ENCODE measurements around the gene ARHGDIG. TPM values are rescaled to one million over a fixed set of nuclear protein-coding genes. Genes with fewer than 3 reads are reported as not detected.

ARHGDIG gene
- total and polyA plus RNA-seq, 9 of the 15 experiments (the other 6 are each of a cell fraction or from before 2014, with no cell fraction given): 0.36 to 2.5 (median 0.64) TPM; not detected in 2

DNA sequence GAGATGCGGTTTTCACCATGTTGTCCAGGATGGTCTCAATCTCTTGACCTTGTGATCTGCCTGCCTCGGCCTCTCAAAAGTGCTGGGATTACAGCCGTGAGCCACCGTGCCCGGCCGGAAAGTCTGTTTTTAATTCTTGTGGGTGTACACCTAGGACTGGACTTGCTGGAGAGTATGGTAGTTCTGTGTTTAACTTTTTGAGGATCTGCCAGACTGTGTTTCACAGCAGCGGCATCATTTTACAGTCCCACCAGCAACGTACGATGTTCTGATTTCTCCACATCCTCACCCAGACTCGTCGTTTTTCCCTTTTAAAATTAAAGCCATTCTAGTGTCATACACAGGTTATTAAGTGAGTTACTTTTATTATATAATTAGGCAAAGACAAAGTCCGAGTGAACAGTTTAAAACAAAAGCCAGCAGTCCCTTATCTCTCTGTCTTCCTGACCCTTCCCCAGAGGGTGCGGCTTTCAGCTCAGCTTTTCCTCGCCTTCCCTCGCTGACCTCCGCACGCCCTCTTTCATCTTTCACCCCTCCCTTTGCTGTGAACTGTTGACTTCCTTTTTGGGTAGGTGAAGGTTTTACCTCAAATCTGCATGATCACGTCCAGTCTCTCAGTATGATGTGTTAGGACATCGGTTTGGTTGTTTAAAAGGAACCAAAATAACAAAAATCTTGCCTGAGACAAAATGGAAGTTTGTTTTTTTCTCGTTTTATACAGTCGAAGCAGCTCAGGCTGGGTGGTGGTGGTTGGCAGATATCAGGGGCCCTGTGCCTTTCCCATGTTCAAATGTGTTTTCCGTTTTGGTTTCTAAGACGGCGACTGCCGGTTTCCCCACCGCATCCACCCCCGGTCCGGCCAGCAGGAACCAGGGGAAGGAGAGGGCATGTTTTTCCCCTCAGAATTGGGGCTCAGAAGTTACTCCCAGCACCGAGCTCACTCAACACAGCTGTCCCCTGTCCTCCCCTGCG lies 27.7 kb upstream of the ARHGDIG start (continued):
- TF ChIP-seq, protein P1, sequence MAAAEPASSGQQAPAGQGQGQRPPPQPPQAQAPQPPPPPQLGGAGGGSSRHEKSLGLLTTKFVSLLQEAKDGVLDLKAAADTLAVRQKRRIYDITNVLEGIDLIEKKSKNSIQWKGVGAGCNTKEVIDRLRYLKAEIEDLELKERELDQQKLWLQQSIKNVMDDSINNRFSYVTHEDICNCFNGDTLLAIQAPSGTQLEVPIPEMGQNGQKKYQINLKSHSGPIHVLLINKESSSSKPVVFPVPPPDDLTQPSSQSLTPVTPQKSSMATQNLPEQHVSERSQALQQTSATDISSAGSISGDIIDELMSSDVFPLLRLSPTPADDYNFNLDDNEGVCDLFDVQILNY (CRISPR knock-in tag; IDR thresholded peaks at IDR 0.05): no peak
- peak; percentile 50; the same call in 1 of the 2 replicates for TF ChIP-seq MEF2D (tag; conservative IDR thresholded peaks at IDR 0.05; ENCODE audit: low read depth)
- no peak for TF ChIP-seq POU5F1 (IDR thresholded peaks at IDR 0.05; ENCODE audit: borderline replicate concordance, low read depth, low read length, partially characterized antibody)
- peak; percentile 12; the same call in 1 of the 2 replicates for TF ChIP-seq RNF2 (IDR thresholded peaks at IDR 0.05)
- TF ChIP-seq, protein P2, sequence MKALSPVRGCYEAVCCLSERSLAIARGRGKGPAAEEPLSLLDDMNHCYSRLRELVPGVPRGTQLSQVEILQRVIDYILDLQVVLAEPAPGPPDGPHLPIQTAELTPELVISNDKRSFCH (CRISPR knock-in tag; IDR thresholded peaks at IDR 0.05): no peak
- TF ChIP-seq, protein P2 (tag; IDR thresholded peaks at IDR 0.05): peak; percentile 44; the same call in 1 of the 2 replicates
- TF ChIP-seq, protein P3, sequence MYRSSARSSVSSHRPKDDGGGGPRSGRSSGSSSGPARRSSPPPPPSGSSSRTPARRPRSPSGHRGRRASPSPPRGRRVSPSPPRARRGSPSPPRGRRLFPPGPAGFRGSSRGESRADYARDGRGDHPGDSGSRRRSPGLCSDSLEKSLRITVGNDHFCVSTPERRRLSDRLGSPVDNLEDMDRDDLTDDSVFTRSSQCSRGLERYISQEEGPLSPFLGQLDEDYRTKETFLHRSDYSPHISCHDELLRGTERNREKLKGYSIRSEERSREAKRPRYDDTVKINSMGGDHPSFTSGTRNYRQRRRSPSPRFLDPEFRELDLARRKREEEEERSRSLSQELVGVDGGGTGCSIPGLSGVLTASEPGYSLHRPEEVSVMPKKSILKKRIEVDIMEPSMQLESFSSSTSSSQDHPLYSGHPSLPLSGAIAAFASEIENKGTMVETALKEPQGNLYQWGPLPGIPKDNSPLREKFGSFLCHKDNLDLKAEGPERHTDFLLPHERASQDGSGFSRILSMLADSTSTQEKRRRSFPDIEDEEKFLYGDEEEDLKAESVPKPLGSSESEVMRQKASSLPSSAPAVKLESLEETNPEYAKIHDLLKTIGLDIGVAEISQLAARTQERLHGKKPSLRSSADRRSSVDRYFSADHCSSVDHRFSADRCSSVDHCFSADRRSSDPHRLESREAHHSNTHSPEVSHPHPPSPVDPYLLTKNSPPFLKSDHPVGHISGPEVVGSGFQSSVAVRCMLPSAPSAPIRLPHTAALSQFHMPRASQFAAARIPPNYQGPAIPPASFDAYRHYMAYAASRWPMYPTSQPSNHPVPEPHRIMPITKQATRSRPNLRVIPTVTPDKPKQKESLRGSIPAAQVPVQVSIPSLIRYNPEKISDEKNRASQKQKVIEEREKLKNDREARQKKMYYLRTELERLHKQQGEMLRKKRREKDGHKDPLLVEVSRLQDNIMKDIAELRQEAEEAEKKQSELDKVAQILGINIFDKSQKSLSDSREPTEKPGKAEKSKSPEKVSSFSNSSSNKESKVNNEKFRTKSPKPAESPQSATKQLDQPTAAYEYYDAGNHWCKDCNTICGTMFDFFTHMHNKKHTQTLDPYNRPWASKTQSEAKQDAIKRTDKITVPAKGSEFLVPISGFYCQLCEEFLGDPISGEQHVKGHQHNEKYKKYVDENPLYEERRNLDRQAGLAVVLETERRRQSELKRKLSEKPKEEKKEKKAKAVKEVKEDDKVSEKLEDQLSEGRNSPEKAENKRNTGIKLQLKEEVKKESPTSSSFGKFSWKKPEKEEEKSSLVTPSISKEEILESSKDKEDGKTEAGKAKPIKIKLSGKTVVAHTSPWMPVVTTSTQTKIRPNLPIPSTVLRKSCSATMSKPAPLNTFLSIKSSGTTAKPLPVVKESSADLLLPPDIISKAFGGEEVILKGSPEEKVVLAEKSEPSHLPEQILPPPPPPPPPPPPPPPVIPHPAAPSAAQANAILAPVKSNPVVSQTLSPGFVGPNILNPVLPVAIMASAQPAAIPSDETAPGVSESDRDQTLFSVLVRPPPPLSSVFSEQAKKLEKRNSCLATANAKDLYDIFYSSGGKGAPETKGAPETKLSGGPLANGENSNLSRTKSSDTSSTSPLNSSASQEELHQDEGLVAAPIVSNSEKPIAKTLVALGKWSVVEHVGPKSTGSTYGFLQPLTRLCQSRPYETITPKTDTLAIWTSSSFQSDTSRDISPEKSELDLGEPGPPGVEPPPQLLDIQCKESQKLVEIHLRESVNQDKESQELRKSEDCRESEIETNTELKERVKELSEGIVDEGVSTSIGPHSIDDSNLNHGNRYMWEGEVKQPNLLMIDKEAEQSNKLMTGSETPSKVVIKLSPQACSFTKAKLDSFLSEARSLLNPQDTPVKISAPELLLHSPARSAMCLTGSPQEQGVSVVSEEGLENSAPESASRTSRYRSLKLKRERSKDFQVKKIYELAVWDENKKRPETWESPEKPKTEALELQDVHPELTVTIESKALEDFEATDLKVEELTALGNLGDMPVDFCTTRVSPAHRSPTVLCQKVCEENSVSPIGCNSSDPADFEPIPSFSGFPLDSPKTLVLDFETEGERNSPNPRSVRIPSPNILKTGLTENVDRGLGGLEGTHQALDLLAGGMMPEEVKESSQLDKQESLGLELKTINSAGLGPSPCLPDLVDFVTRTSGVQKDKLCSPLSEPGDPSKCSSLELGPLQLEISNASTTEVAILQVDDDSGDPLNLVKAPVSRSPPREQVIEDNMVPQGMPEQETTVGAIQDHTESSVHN (IDR thresholded peaks at IDR 0.05; ENCODE audit: borderline replicate concordance in 1 of 2, low read depth in 1 of 2): no peak
- peak; percentile 42; the same call in 1 of the 2 replicates for TF ChIP-seq GATA2 (CRISPR knock-in tag; IDR thresholded peaks at IDR 0.05)
- TF ChIP-seq KDM4B (IDR thresholded peaks at IDR 0.05; ENCODE audit: borderline replicate concordance in 2 of 2, low read depth in 1 of 2): no peak
- peak; percentile 38; the same call in 1 of the 2 replicates for TF ChIP-seq MECOM (CRISPR knock-in tag; IDR thresholded peaks at IDR 0.05)
- no peak for TF ChIP-seq TGIF2 (CRISPR knock-in tag; IDR thresholded peaks at IDR 0.05)
- peak; percentile 87; the same call in 1 of the 2 replicates for TF ChIP-seq GATAD2A (IDR thresholded peaks at IDR 0.05)
- TF ChIP-seq ELF1 (tag; IDR thresholded peaks at IDR 0.05): no peak
- no peak for TF ChIP-seq ZNF184 (CRISPR knock-in tag; IDR thresholded peaks at IDR 0.05)
- TF ChIP-seq, protein P4, sequence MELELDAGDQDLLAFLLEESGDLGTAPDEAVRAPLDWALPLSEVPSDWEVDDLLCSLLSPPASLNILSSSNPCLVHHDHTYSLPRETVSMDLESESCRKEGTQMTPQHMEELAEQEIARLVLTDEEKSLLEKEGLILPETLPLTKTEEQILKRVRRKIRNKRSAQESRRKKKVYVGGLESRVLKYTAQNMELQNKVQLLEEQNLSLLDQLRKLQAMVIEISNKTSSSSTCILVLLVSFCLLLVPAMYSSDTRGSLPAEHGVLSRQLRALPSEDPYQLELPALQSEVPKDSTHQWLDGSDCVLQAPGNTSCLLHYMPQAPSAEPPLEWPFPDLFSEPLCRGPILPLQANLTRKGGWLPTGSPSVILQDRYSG (tag; conservative IDR thresholded peaks at IDR 0.05; ENCODE audit: low read depth): peak; percentile 57; the same call in 1 of the 2 replicates
- peak; percentile 13; the same call in 1 of the 2 replicates for TF ChIP-seq MTA2 (IDR thresholded peaks at IDR 0.05; ENCODE audit: low read depth)
